Purkinje cell (primary cell): ENCODE measurements around the gene NEUROG3. TPM values are rescaled to one million over a fixed set of nuclear protein-coding genes. Genes with fewer than 3 reads are reported as not detected.

ENCODE experiments used
- polyA plus RNA-seq: library from polyadenylated mRNA; unstranded; fragments of >200 nt; fragmentation: Nextera tagmentation; gene quantifications from 2 replicates; pipeline ENCODE4 v1.2.1, GENCODE V29; 2014

The NEUROG3 gene, protein sequence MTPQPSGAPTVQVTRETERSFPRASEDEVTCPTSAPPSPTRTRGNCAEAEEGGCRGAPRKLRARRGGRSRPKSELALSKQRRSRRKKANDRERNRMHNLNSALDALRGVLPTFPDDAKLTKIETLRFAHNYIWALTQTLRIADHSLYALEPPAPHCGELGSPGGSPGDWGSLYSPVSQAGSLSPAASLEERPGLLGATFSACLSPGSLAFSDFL
- not detected in 2 replicates for polyA plus RNA-seq

DNA sequence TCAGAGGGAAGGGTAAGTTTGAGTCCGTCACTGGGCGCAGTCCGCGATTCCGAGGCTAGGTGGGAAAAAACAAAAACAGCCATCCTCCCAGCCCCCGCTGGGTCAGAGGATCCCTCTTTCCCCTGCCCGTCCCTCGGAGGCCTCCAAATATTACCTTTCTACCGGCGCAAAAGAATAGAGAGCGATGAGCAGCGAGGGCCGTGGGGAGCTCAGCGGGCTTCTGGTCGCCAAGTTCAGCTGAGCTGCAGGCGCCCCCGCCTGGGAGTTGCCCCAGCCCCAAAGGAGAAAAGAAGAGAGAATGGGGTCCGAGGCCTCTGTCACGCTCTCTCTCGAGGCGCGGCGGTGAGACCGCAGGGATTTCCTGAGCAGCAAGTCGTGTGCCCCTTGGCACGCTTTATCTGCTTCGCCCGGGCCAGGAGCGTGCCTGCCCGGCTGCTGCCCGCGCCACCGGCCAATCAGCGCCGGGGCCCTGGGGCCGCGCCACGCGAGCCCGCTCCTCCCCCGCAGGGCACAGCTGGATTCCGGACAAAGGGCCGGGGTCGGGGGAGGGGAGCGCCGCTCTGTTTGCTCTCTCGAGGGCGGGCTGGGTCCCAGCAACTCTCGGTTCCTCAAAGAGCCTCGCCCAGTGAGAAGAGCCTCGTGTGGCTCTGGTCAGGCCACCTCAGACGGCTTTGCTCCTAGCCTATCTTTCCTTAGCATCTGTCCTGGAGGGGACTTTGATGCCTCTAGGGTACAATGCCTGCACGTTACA lies at the start of gene NEUROG3:
TSS of gene NEUROG3 (minus strand) at position 367 of the 751 bp plus-strand sequence. CDS start 379 bp downstream, outside the sequence.

Other genes starting within 250 kb of the NEUROG3 start
- gene TACR2, start 156.5 kb downstream of the NEUROG3 start, polyA plus RNA-seq: 0.23 and 1.7 TPM in 2 replicates
- gene TSPAN15, start 122.0 kb downstream of the NEUROG3 start, polyA plus RNA-seq: 0.14 and 0.23 TPM in 2 replicates
- gene FAM241B, start 56.8 kb upstream of the NEUROG3 start, polyA plus RNA-seq: 18.0 and 24.0 TPM in 2 replicates
- gene COL13A1, start 228.5 kb upstream of the NEUROG3 start, polyA plus RNA-seq: 2.0 TPM in 1 of 2 replicates, not detected in the other